Activated CD4-positive, CD25-positive, alpha-beta regulatory T cell (primary cell): Measurements from ENCODE around the gene LMX1B.
"Not testable (repeated sequence)": the region's sequence is repeated elsewhere in the genome, so short reads cannot be mapped to it uniquely, and the experiment has no call there.

Source experiments
- DNase-seq, 4 experiments: peaks; one replicate each; lab custom pipeline; 2025; lab: John Stamatoyannopoulos, UW

The LMX1B gene

DNA sequence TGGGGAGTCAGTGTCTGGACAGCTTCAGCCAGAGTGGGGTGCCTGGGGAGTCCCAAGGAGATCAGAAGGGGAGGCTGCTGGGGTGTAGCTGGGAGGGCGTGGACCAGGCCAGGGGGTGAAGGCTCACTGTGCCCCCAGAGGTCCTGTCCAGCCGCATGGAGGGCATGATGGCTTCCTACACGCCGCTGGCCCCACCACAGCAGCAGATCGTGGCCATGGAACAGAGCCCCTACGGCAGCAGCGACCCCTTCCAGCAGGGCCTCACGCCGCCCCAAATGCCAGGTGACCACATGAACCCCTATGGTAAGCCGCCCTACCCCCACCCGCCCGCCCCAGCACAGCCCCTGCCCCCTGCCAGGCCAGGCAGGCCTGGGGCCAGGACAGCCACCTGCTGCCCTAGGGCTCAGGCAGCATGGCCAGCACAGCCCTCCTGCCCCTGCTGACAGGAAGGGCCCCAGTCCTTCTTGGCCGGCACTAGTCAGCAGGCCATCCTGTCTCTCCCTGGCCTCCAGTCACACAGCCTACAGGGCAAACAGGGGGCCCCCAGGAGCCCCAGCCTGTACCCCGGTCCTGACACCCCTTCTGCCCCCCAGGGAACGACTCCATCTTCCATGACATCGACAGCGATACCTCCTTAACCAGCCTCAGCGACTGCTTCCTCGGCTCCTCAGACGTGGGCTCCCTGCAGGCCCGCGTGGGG, 82.1 kb downstream of the LMX1B start:
- no peak for DNase-seq

GRCh38 chr9:126696401-126697145, 82.8 kb downstream of the LMX1B start:
- no peak for DNase-seq

GRCh38 chr9:126697330-126697729, 83.6 kb downstream of the LMX1B start:
- no peak for DNase-seq

- no peak for DNase-seq
Observed at GRCh38 chr9:126698251-126698650, 84.5 kb downstream of the LMX1B start.

DNA sequence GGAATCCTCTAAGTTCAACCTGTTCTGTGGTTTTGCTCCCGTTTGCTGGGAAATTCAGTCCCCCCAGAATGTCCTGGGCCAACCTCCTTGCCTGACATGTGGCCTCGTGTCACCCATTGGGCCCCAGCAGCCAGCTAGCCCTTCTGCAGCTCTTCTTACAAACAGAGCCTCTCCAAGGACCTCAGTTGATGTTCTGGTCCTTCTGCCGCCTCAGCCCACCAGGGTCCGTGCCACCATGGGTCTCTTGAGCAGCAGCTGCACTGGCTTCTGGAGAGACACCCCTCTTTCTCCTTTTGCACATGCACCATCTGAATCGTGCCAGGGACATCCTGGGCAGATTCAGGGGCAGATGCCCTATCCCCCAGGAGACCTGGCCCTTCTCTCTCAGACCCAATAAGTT, 85.0 kb downstream of the LMX1B start:
- DNase-seq, result no peak

DNA sequence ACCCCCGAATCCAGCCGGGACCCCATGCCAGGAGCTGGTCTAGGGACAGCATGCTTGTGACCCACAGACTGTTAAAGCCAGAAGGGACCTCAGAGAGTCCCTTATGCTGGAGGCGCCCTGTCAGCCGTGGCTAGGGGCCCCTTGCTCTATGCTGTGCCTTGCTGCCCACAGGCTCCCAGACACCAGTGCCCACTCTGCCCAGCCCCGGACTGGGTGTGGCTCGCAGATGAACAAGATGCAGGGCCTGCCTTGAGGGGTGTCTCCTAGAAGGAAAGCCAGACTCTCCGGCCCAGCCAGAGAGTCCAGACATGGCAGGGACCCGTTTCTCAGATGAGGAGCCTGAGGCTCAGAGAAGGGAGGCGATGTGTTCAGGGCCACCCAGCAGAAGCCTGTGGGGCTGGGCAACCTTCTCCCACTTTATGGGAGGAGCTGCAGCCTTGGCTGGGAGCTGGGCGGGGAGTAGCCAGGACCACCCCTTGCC, 85.7 kb downstream of the LMX1B start:
- no peak for DNase-seq

DNA sequence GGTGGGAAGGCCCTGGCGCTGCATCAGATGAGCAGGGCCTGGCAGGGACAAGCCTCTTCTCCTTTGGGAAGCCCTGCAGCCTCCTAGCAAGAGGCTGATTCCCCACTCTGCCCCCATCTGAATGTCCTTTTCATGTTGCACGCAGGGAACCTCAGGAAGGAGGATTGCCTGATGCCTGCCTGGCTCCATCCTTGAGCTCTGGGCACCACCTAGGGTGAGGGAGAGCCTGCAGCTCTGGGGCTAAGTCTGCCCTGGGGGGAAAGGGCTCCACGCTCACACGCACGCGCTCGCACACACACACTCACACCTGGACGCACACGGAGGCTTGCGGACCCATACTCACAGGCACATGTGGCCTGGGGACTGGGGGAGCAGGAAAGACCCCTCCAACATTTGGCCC, 86.6 kb downstream of the LMX1B start:
- DNase-seq, result no peak

- no peak for DNase-seq
Observed at GRCh38 chr9:126700903-126701812, 87.4 kb downstream of the LMX1B start.

DNA sequence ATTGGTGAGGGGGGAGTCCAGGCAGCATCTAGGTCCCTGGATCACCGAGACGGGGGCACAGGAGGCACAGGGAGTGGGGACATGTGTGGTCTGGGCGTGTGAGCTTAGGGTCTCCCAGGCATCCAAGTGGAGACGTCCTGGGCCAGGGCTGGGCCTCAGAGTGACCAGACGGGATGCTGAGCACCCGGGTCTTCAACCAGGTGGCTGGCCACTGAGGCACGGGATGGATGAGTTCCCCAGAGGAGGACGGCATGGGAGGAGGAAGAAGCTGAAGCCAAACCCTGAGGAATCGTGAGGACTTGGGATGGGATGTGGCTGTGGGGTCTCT, 88.0 kb downstream of the LMX1B start:
- DNase-seq, result no peak

- DNase-seq, result peak in 1 of 4 experiments; percentile 22
Observed at GRCh38 chr9:126702151-126703001, 88.6 kb downstream of the LMX1B start.

DNA sequence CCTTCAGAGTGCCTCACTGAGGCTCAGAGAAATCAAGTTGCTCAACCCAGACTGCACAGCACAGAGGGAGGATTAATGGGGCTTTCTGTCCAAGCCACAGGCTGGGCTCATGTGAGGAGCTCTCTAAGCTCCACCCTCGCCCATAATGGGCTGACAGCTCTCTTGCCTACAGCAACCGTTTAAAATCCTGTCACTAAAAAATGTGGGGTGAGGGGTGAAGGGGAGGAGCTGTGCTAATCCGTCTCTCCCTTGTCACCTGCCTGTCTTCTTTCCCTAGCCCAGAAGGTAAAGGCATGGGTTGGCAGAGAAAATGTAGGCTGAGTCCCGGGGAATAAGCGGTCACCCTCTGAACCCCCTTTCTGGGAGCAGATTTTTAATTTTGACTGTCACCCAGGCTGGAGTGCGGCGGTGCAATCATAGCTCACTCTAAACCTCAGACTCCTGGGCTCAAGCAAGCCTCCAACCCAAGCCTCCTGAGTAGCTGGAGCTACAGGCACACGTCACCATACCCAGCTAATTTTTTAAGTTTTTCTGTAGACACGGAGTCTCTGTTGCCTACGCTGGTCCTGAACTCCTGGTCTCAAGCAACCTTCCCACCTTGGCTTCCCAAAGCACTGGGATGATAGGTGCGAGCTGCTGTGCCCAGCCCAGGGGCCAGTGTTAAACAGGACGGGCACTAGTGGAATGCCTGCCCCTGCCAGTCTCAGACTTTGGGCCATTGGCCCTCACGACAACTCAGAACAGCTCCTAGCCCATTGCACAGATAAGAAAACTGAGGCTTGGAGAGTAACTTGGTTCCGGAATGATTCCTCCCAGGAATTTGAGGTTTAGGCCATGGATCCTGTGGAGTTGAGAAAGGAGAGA, 89.5 kb downstream of the LMX1B start:
- DNase-seq, result no peak

GRCh38 chr9:126703866-126704156, 90.1 kb downstream of the LMX1B start:
- DNase-seq, result no peak

- no peak for DNase-seq
Observed at GRCh38 chr9:126704157-126704891, 90.6 kb downstream of the LMX1B start.

DNA sequence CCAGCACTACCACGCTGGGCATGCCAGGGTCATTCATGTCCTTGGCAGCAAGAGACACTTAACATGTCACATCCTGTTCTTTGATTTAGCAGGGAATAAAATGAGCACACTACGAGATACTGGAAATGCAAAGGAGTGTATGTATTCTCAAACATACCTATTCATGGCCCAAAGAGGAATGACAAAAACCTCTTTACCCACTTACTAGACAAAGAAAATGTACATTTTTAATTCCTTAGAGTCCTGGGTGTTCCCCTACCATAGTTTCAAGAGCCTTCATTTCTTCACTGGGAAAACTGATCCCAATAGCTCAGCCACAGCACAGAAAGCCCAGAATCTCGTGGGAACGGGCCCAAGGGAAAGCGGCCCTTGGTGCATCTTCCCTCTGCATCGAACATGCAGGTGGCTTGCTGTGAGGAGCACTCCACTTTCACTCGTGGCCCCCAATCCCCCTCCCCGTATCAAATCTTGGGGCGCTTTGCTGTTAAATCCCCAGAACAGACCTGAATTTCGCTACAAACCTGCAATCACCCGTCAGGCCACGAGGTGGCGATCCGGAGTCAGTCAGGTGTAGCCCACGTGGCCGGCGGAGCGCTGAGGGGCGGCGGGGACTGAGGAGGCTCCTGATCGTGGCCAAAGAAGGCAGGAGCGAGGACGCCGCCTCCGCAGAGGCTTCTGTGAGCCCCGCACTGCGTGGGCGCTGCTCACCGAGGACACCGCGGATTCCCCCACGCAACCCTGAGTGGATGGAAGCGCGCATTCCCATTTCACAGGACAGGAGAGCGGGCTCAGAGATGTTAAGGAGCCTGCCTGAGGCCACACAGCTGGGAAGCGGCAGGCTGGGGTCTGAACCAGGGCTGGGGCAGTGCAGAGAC, 91.4 kb downstream of the LMX1B start:
- peak; percentile 63 to 85 (median 76) for DNase-seq

DNA sequence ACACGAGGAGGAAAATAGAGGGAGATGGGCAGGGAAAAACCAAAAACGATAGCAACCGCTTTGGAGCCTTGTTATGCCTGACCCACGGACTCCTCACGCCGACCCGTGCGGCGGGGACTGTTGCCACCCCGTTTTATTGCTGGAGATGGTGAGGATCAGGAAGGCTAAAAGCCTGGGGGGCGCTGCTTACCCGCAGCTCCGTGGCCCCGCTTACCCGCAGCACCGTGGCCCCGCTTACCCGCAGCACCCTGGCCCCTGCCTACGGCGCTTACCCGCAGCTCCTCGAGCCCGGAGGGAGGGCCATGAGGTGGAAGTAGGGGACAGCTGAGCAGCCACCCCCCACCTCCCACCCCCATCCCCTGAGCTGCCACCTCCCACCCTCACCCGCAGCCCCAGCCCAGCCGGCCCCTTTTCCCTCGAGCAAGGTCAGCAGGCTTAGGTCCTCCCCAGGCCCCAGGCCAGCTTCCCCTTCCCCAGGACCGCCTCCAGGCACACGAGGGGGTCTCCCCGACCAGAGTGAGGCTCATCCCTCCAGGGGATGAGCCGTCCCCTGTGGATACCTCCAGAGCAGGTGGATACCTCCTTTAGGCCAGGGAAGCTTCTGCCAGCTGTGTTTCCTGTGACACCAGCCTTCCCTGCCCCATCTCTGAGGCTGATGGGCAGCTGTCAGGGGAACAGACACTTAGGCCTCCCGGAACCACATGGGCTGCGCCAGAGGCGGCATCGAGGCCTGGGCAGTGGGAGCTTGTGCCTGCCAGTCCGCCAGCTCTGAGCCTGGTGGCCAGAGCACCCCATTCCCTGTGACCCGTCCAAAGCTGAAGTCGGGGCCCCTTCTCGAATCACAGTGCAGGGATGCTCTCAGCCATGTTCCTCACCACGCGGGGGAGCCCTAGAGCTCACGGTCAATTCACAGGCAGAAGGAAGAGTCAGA, 92.3 kb downstream of the LMX1B start:
- peak; percentile 33 to 78 (median 56) for DNase-seq

DNA sequence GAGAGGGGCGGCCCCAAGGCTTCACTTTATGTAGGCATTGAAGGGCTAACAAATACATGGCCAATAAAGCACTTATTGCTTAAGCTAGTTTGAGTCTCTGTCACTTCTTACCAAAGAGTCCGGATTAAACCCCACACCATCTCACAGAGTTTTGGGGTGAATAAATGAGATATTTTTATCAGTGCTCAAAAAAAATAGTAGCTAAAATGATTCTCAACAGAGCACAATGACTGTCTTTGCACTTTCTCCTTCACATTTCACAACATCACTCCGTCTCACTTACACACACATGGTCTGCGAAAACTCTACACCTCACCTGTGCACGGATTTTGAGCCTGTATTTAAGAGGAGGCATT, 92.9 kb downstream of the LMX1B start:
- no peak for DNase-seq

- no peak for DNase-seq
Observed at GRCh38 chr9:126707083-126707482, 93.4 kb downstream of the LMX1B start.

GRCh38 chr9:126707712-126708111, 94.0 kb downstream of the LMX1B start:
- not testable (repeated sequence) for DNase-seq
